ENCODE results near the gene LSP1.
"Not testable (repeated sequence)": the region's sequence is repeated elsewhere in the genome, so short reads cannot be mapped to it uniquely, and the experiment has no call there.

LSP1 gene

DNA sequence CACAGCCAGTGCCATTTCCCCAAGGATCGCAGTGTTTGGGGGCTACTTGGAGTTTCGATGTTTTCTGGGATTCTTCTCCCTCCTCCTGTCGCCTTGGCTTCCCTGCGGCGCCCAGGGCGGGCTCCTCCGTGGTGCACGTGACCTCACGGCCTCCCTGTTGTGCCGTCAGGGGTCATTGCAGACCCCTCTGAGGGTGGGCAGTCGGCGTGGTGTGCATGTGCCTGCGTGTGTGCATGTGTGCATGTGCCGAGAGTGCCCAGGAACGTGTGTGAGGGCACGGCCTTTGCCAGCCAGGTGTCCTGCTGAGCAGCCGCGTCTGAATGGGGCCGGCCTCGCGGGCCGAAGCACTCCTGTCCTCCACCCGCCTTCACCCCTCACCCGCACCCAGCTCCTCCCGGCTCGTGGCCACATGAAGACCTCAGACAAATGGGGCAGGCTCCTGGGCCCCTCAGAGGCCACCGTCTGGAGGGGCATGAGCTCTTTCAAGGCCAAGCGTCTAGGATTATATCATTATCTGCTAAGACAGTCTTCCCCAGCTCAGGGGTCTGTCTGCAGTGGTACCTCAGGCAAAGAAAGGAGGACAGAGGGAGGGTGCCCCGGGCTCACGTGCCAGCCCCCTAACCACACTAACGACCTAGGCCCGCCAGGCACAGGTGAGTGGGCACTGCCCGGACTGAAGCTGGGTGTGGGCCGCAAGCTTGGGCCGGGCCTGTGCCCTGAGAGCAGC, 84.9 kb downstream of the LSP1 start:
- TF ChIP-seq, protein P1, sequence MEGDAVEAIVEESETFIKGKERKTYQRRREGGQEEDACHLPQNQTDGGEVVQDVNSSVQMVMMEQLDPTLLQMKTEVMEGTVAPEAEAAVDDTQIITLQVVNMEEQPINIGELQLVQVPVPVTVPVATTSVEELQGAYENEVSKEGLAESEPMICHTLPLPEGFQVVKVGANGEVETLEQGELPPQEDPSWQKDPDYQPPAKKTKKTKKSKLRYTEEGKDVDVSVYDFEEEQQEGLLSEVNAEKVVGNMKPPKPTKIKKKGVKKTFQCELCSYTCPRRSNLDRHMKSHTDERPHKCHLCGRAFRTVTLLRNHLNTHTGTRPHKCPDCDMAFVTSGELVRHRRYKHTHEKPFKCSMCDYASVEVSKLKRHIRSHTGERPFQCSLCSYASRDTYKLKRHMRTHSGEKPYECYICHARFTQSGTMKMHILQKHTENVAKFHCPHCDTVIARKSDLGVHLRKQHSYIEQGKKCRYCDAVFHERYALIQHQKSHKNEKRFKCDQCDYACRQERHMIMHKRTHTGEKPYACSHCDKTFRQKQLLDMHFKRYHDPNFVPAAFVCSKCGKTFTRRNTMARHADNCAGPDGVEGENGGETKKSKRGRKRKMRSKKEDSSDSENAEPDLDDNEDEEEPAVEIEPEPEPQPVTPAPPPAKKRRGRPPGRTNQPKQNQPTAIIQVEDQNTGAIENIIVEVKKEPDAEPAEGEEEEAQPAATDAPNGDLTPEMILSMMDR (IDR thresholded peaks at IDR 0.05; ENCODE audit: low read depth, low read length), result no peak

DNA sequence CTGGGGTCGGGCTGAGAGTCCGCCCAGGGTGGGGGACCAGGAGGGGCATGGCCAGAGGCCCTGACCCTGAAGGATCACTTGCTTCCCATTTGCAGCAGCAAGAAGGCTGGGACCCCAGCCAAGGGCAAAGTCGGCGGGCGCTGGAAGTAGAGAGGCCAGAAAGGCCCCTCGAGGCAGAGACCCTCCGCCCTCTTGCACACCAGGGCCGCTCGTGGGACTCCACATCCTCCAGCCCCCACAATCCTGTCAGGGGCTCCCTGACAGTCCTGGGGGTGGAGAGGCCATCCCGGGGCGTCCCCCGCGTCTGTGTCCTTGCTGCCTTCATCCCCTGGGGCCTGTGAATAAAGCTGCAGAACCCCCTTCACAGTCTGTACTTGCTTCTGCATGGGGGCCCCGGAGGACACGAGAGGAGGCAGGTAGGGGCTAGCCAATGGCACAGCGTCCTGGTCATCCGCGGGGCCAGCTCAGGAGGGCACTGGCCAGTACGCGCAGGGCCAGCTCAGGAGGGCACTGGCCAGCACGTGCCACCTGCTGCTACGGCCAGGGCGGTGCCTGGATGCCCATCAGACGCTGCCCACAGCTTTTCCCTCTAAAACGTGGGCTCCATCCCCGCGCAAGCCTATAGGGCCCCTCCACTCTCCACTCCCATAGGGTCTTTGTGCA, 85.6 kb downstream of the LSP1 start:
- DNase-seq (ENCODE audit: extremely low read depth, low read depth), result no peak

More for the DNA sequence above, 84.9 kb downstream of the LSP1 start:
- no peak for DNase-seq (ENCODE audit: extremely low read depth, low read depth)

DNA sequence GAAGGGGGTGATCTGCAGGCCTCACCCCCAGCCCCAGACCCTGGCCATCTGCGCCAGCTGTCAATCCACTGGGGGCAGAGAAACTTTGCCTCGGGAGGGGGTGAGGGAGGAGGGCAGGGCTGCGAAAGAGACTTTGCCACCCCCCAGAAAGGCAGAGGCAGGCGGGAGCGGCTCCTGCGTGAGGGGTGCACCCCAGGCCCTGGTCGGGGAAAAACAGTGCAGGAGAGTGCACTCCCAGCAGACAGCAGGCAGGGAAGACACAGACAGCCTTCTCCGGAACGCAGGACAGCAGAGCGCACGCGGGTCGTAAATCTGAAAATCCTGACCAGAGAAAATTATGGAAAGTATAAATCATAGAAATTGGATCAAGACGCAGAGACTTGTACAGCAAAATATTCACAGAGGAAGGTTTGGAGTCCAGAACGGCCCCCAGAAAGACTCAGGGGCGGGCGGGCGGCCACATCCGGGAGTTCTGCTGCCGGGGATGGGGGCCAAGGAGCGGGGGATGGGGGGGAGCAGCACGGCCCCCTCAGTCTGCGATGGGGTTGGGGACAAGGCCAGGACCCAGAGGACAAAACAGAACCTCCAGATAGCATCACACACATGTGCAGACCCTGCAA, 86.2 kb downstream of the LSP1 start:
- TF ChIP-seq, protein P1 (IDR thresholded peaks at IDR 0.05; ENCODE audit: low read depth, low read length), result no peak
- no peak for DNase-seq (ENCODE audit: extremely low read depth, low read depth)

More for the DNA sequence above, 85.6 kb downstream of the LSP1 start:
- TF ChIP-seq, protein P1 (IDR thresholded peaks at IDR 0.05; ENCODE audit: low read depth, low read length), result no peak

DNA sequence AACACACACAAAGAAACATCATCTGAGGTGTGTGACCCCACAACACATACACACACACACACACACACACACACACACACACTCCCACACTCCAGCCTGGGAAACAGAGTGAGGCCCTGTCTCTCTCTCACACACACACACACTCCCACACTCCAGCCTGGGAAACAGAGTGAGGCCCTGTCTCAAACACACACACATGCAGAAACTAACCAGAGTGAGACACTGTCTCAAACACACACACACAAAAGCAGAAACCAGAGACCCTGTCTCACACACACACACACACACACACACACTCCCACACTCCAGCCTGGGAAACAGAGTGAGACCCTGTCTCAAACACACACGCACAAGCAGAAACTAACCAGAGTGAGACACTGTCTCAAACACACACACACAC, 86.9 kb downstream of the LSP1 start:
- DNase-seq (ENCODE audit: extremely low read depth, low read depth), result not testable (repeated sequence)

Data from AG09319 (cell line).